Activated naive CD8-positive, alpha-beta T cell treated with anti-CD3 and anti-CD28 coated beads, Interleukin-2, amount 50 U/mL, for 16 hours (primary cell): ENCODE results near the gene C13orf42.

Experiments
- DNase-seq: peaks from one replicate; pipeline ENCODE4 v3.0.0-alpha.2; 2020; ENCODE audit warnings: low read depth, low spot score

The C13orf42 gene

DNA sequence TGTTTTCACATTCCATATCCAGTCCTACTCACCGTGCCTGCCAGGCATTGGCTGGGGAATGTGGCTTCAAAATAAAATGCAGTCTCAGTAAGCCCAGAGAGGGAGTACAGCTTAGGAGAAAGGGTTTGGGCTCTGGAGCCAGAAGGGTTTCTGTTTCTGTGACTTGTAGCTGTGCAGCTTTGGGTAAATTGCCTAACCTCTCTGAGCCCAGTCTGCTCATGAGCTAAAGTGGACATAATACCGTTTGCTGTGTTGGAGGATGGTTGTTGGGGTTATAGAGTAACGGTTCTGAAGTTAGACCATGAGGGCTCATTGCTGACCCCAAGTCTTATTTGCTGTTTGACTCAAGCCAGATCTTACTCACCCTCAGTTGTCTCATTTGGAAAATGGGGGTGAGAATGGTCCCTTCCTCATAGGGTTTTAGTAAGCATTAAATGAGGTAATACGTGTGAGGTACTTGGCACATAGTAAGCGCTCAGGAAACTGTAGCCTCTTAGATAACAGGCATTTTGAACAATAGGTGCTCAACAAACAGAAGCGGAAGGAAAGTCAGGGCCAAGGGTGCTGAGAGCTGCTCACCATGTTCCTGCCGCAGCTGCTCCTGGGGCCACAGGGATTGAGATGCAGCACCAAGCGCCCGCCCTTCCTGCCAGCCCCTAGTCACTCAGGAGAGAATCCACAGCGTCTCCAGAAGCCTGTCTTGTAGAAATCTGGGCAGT, 45.5 kb downstream of the C13orf42 start:
- no peak for DNase-seq

DNA sequence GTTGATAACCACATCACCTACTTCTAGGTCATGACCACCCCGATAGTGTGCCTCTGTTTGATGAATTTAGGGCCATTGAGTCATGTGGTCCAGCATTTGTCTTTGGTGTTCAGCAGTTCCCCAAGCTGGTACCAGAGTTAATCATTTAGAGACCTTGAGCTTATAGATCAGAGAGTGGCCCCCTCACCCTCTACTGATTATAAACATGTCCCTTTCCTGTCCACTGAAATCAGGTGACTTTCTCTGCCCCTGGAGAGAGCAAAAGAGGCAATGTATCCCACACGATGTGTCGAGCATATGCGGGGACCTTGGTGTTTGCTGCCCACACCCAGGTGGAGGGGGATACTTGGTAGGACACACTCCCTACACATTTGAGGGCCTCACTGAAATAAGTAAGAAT, 46.3 kb downstream of the C13orf42 start:
- no peak for DNase-seq

DNA sequence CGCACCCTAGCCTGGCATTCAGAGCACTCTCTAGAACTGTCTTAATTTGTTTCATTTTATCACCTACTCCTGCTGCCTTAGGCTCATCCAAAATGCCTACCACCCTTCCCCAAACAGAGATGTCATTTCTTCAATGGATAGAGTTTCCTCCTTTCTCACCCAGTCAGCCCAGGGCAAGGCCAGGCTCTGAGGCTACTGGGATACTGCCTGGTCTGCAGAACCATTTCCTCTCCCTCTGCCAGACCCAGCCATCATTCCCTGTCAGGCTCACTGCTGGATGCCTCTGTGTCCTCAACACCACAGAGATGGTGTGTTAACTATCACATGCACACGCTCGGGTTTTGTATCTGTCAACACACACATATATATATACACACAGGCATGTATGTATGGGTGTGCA, 47.2 kb downstream of the C13orf42 start:
- no peak for DNase-seq

DNA sequence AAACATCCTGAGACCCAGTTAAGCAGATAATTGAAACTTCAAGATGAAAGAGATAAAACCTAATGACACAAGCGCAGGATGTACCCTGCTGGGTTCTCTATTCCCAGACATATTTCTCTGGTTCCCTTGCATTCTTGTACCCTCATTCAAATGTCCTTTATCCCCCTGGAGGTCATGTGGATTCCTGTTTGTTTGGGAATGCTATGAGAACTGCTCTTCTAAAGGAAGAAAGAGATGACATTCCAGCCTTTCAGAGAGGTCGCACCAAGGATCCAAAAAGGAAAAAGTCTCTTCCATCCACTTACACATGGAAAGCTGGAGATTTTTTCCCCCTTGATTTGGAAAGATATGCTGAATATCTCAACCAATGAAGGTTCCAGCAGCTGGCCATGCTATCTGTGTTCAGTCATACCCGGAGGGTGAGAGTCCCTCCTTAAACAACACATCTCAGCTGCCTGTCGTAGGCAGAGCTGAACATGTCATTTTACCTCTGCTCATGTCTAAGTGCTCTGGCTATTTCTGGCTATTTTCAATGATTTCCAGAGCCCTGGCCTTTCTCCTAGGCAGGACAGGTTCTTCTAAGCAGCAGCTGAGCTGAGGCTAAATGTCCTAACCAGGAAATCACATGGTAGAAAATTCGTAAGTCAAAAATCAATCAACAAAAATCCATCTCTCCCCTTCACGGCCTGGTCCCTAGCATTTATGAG, 52.5 kb downstream of the C13orf42 start:
- DNase-seq, result no peak

DNA sequence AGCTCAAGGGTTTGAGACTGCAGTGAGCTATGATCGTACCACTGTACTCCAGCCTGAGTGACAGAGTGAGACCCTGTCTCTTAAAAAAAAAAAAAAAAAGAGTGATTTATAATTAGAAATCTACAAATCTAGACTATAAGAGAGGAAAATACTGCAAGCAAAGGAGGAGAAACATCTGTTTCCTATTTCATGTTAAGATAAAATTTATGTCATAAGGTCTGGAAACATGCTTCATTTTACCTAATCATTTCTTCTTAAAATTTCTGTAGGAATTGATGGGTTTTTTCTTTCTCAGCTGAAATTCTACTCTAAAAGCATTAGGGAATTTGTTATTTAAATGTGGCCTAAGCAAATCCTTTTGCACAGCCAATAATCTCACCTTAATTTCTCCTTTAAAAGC, 53.2 kb downstream of the C13orf42 start:
- no peak for DNase-seq

DNA sequence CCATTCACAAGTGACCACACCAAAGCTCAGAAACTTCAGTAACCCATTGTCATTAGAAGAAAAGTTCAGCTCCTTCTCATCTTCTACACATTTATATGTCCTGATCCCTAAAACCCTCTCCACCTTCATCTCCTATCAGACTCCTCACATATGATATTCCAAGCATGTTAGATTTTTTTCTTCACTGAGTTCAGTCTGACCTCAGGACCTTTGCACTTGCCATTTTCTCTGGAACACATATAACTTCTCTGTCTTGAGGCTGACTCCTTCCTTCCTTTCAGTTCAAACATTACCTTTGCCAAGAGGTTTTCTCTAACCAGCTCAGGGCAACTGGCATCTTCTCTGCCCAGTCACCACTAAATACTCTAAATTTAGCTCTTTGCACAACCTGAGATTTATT, 54.1 kb downstream of the C13orf42 start:
- no peak for DNase-seq

DNA sequence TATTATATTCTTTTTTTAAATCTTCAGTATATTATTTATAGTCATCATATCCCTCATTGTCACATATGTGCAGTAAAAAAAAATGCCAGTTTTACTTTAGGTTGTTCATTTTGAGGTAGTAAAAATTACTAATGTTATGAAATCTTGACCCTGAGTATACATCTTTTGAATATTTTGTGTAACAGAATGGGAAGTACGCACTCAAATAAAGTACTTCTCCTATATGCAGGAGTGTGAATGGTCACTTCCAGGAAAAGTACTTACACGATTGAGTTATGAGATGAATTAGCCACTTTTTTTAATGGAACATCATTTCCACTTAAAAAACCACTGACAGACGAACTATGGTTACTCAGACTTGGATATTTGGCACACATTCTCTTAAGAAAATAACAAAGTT, 58.5 kb downstream of the C13orf42 start:
- no peak for DNase-seq

DNA sequence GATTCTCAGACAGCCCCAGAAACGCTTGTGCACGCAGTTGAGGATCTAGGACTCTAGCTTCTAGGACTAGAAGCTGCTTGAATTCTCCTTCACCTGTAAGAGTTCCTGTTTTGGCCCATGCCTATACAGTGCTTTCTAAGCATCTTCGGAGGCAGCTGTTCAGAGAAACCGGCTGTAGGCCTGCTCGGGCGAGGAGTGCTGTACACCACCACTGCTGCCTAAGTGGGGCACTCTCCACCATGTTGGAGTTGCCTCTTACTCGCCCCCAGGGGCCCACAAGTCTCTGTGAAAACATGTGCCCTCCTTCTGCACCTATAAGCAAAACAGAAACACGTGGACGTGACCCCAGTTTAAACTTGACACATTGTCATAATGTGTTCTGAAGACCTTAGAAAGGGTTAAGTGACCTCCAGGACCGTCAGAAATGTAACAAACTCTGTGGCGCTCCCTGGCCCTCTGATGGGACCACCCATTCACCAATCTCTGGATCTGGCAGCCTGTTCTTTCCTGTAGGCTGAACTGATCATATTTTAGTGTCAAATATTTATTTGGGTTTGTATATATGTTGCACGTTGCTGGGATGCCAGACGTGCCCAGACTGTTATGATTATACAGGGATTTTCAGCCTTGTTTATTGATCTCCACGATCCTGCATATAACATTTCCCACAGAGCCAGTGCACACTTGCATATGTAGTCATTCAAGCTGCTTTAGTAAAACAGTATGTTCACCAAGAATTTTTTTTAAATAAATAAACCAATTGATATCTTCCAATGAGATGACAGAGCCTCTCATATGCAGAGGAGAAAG, 60.8 kb downstream of the C13orf42 start:
- DNase-seq, result no peak

DNA sequence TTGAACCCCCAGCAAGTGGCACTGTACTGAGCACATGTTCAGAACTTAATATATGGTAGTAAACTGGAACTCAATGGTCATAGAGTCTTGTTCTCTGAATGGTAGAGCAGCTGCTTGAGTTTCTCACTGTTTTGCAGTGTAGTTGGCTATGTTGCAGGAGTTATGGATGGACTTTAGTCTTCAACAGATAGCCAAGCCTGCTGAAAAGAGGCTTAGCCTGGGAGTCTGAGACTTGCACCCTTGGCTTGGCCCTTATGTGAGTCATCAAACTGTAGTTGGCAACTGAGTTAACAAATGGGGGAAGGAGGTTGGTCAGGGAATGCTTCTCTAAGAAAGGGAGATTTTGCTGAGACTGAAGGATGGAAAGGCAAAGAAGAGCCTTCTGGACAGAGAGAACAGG, 62.5 kb downstream of the C13orf42 start:
- no peak for DNase-seq

DNA sequence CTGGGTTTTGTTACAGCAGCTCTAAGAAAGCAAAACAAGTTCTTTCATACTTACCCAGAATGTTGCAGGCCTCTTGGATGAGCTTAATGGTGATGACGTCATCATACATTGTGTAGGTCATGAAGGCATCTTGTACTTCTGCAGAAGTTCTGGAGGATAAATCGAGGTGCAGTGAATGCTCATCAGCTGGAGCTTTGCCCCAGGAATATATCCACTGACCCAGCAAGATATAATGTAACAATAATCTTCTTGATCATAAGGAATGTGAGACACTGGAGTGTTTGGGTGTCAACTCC, 63.0 kb downstream of the C13orf42 start:
- no peak for DNase-seq

DNA sequence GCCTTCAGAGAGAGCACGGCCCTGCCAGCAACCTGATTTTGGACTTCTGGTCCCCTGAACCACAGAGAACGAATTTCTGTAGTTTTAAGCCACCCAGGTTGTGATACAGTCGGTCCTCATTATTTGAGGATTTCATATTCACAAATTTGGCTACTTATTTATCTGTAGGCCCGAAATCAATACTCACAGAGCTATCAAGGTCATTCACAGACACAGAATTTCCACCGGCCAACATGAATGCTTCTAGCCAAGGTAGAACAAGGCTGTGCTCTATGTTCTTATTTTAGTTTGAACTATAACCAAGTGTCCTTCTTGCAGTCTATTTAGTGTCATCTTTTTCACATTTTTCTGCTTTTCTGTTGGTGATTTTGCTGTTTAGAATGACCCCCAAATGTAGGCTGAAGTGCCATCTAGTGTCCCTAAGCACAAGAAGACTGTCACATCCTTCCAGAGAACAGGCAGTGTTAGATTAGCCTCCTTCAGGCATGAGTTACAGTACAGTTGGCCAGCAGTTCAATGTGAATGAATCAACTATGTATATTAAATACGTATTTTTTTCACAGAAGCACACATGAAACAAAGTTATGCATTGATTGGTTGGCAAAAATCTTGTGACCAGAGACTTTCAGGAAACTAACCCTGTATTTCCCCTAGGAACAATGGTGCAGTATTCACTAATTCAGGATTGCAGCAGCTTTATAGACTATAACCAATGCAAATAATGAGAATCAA, 63.5 kb downstream of the C13orf42 start:
- DNase-seq, result no peak

DNA sequence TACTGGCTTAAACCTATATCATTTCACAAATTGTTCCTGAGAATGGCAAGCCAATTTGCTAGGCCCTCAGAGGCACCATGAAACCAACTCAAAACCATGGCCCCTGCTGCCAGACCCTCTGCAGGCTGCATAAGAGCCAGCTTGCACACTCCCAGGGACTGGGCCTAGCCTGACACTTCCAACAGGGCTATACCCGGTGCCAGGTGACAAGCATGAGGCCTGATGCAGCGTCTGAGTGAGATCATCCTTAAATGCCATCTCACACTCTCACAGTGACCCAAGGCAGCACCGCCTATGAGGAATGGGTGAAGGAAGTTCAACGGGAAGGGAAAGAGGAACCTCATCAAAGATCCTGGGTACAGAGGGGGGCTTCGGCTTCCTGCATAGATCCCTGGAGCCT, 65.6 kb downstream of the C13orf42 start:
- no peak for DNase-seq

DNA sequence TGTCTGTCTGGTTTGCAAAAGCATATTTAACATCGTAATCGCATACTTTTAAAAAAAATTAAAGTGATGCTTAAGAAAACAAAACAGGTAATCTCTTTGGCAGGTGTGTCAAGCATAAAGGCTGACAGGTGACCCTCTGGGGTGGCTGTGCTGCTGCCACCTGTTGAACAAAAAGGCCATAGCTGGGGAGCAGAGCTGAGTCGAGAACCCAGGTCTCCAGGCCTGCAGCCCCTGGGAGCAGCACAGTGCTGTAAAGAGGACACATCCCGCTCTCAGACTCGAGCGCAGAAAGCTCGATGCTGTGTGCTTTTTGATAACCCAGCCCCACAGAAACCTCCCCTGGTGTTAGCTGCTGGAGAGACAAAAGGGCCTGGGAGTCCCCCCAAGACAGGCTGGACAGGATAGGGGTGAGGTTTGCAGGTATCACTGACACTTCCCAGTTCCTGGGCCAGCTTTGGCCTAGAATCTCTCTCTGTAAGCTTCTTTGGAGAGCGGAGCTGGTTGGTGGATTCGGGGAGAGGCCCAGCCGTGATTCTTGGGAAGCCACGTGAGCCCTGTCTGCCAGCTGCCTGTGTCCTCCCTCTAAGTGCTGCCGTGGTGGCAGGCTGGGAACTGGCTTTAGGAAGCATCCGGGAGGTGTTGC, 66.9 kb downstream of the C13orf42 start:
- DNase-seq, result no peak

DNA sequence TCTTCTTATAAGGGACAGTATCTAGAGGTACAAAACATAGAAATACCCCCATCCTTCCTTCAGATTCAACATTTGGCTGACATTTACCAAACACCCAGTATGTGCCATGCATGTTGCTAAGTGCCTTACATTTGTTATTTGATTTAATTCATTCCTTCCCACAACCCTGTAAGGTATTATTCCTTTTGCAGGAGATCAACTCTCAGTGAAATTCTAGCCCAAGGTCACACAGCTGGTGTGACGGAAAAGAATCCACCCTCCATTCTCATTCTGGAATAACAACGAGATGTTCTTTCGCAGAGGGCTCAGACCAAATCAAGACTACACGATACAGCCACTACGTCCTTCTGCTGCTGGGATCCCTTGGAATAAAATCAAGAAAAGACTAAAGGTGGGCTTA, 67.8 kb downstream of the C13orf42 start:
- no peak for DNase-seq

DNA sequence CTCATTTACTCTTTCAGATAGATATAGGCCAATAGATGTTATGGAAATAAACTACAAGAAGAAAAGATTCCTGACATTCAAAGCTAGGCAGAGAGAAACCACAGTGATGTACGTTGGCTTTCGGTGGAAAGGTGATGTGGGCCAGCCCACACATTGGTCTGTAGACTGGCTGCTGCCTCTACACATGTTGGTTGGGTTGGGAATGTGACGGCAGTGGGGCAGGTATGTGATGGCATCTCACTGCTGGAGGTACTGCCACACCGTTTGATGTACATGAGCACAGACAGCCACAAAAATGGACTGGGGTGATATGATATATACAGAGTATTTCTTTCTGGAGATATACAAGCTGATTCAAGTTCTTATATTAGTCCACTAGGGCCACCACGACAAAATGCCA, 69.4 kb downstream of the C13orf42 start:
- no peak for DNase-seq

DNA sequence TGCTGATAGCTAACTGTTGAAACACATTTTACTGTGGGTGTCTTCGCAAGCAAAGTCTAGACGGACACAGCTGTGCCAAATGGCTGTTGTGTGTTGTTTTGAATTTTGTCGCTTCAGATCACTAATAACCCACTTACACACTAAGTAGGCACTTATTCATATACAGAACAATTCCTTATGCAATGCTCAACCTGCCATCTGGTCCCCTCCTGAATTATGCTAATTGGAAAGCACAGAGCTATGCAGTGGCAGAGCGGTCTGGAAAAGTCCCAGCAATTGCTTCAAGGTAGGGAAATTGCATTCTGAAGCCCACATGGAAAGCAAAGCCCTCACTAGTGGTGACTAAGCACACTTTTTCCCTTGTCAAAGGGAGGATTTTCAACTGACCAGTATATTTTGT, 69.9 kb downstream of the C13orf42 start:
- DNase-seq, result no peak

DNA sequence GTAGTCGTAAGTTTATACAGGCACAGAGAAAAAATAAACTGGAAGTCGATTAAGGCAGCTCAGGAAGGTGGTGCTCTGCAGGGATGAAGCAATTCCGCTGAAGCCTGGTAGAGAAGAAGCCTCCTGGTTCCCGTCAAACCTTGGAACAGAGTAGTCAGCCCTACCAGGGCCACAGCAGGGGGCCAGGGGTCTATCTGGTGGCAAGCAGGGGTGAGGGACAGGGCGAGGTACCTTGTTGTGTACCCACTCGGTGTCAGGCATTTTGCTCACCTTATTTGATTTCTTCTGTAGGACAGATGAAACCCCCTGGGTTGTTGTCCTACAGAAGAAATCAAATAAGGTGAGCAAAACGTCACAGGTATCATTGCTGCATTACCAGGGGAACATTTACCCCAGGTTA, 70.6 kb downstream of the C13orf42 start:
- DNase-seq, result no peak

DNA sequence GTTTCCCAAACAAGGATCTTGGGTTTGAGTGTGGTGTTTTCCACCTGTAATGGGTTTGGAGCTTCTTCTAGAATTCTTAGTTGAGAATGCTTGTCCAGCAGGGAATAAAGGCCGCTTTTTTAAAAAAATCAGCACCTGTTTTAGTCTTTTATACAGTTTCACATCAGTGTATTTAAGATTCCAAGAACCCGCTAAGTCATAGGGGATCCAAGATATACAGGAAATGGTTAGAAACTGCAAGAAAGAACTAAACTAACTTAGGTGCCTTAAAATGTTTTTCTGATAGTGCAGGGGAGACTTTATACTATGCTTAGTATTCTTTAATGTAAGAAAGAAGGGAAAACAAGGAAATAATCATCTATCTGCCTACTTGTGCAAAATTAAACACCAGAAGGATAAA, 74.7 kb downstream of the C13orf42 start:
- no peak for DNase-seq

DNA sequence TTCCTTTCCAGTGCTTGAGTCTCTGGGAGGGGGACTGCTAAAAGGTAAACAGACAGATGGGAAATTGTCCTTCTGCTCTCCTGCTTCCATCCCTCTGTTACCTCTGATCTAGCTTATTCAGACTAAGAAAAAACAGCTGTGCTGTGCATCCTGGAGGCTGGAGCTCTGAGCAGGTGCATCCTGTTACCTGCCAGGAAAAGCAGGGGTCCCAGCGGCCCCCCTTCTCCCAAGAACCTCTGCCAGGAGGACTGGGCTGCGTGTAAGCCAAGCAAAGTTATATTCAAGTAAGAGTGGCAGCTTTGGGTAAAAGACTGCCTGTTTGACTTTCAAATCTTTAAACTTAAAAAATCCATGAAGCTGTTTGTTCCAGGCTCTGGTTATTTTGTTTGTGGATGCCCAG, 75.1 kb downstream of the C13orf42 start:
- no peak for DNase-seq

DNA sequence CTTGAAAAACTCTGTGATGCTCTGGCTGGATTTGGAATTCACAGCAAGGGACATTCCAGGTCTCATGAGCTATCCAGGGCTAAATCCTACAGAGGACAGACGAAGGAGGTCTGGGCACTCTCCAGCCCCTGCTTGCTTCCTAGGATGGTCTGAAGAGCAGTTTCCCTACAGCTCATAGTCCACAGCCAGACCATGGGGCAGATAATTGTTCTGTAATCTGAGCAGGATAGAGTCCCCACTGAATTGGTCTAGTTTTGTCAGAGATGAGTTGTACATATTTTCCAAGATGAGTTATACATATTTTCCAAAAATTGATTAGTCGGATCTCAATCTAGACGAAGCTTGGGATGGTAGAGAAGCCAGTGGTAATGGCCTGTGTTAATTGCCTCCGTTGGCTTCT, 75.6 kb downstream of the C13orf42 start:
- DNase-seq, result no peak

DNA sequence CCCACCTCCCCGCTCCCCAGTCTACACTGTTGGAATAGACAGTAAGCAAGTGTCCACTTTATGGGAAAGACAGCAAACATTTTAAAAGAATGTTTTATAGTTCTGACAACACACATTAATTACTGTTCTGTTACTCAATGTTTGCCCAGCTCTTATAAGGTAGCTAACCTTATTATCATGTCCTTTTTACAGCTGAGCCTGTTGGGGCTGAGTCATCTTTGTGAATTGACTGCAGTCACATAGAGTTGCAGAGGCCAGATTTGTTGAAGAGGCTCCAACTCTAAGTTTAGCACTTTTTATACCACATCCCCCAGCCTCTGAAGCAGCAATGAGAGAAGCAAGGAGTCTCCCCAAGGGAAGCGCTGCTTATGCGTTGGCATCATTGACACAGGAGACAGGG, 76.2 kb downstream of the C13orf42 start:
- no peak for DNase-seq
